Stimulated activated CD4-positive, alpha-beta T cell treated with anti-CD3 and anti-CD28 coated beads, TNF-alpha, amount 100 ng/mL, for 1 hour (primary cell): Measurements from ENCODE around the gene ATP6V0D1.
A peak's percentile ranks its signal among the peaks of the same experiment; 100 is the strongest.
"Not testable (repeated sequence)": the region's sequence is repeated elsewhere in the genome, so short reads cannot be mapped to it uniquely, and the experiment has no call there.

Source experiments
- DNase-seq, 3 donors: peaks; one replicate each; pipeline ENCODE4 v3.0.0-alpha.2; 2020; ENCODE audit warnings: low read depth in 3 of 3, low spot score in 1 of 3

Gene ATP6V0D1

DNA sequence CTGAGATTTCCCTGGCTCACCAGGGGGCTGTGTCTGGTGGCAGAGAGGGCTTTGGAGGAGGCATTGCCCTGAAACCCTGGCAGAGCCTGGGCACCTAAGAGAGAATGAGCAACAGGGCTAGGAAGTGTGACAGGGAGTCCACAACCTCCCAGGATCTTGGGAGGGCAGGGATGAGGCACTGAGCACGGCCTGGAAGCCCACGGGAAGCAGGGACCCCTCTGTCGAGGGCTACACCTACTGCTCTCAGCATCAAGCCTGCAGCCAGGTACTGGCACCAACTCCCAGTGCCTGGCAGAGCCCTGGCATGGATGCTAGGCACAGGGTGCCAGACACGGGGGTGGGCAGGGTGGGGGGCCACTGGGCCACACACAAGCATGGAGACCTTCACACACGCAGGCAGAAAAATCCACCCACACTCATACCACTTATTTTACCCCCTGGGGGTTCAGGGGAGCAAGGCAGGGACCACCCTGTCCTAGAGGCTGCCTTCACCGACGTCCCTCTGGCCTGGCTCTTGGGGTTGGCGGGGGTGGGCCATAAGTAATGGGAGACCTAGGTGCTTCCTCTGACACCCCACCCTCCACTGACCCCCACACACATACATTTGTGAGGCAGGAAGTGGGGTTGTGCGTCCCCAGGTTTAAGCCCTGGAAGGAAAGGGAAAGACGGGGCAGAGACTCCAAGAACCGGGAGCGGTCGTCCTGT is 51.0 kb downstream of the ATP6V0D1 start:
- DNase-seq = no peak

DNA sequence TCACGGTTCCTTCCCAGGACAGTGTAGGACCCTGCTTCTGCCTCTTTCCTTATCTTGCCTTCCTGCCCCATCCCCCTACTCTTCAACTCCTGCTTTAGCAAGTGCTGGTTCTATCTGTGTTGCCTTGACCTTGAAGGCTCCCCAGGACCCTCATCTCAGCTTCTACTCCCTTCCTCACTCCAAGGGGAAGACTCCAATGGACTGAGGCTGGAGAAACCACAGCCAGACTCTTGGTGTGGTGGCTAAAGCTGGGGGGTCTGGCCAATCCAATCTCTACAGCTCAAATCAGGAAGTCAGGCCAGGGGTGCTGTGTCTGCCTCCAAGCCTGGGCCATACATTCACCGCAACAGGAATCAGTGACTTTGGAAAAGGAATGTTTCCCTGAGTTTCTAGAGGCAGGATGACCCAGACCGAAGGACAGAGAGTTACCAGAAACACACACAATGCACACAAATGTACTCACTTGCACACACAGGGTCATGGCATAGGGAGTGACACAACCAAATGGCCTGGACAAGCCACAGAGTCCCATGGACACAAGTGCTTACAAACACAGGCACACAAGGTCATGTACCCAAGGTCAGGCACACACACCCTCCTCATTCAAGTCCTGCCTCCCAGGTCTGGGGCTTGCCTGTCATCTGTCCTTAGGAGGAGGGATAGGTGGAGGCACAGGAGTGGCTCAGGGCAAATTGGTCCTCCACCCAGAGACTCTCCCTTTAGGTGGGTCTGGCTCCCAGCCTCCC is 51.7 kb downstream of the ATP6V0D1 start:
- DNase-seq = no peak

DNA sequence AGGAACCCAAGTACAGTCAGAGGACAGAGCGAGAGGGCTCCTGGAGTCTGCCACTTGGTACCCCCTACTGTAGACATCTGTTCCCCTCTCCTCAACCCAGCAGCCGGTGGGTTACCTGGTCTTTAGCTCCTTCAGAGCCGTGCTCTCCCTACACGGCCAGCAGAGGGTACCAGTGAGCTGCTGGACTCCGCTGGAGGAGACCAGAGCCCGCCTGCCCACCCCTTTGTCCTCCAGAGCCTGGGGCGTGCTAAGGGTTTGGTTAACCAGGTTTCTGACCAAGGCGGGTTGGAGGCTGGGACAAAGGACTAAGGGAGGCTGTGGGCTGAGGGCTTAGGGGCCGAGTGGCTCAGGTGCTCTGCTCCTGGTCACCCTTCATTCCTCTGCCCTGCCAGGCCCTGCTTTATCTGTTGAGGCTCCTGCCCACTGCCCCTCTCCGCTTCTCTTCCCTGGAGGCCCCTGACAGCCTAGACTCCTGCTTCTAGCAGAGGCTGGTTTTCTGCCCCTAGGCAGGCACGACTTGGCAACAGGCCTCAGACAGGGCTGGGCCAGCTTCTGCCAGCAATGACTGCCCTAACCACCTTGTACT is 52.7 kb downstream of the ATP6V0D1 start:
- DNase-seq = peak in 1 of 3 donors; percentile 36

DNA sequence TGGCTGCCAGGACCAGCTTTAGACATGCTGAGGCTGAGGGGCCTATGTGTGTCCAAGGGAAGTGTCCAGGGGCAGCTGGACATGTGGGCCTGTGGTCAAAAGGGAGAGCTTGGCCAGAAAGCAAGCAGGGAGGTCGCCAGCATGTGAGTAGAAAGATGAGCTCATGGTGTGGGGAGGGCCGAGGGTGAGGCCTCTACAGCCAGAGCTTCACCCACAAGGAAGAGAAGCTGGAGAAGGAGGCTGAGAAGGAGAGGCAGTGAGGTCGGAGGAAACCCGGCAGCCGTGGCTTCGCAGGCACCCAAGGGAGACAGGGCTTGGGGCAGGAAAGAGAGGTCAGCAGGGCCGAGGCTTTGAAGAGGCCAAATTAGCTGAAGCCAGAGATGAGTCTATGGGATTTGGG is 54.0 kb downstream of the ATP6V0D1 start:
- DNase-seq = no peak

DNA sequence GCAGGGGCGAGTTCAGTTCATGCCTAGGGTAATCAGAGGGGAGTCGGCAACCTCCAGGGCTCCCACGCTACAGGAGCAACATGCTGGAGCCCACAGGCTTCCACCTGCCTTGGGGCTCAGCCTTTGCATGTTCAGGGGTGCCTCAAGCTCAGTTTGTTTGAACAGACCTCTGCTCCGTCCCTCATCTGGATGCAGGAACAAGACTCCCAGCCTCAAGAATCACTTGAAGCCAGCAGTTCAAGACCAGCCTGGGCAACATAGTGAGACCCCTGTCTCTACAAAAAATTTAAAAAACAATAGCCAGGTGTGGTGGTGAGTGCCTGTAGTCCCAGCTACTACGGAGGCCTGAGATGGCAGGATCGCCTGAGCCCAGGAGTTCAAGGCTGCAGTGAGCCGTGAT is 54.9 kb downstream of the ATP6V0D1 start:
- no peak for DNase-seq

DNA sequence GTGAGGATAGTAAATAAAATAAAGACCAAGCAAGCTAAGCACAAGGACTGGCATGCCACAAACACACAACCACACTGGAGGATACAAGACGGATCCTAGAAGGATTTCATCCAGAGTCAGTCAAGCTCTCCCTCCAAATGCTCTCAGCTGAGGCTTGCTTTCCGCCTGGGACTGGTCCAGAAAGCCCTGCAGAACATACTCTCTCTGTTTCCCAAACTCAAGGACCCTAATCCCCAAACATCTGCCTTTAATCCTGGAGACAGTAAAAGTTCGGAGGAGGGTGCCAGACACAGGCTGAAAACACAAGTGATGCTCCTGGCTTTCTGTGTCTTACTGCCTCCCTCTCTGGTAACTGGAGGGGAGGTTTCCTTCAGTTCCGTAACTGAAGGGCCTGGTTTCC is 55.4 kb downstream of the ATP6V0D1 start:
- DNase-seq = no peak

DNA sequence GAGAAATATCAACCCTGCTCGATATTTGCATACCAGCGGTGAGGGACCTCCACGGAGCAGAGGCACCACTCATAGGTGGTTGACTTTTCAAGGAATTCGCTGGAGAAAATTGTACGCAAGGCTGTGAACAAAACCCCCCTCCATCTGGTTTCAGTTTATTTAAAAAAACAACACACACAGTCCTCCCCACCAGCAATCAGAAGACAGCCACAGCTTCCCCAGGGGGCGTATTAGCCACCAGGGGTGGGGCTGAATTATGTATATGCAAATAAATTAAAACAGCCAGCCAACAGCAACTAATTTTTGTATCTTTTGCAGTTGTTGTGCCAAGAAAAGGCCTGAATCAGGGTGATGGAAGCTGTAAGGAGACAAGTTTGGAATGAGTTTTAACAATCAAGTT is 55.9 kb downstream of the ATP6V0D1 start:
- no peak for DNase-seq

DNA sequence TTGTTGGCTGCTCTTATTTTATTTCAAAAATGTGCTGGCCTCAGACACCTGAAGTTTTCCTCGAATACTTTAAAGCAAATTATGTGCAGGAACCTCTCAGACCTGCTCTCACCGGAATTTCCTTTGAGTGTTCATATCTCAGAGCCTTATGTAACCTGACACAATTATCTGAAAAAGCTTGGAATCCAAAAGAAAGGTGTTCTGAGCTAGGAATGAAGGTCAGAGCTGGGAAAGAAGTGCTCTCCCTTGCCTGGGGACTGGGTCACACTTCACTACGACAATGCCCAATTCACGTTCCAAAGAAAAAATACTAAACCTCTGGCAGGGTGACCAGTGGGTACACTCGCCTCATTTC is 56.7 kb downstream of the ATP6V0D1 start:
- no peak for DNase-seq

DNA sequence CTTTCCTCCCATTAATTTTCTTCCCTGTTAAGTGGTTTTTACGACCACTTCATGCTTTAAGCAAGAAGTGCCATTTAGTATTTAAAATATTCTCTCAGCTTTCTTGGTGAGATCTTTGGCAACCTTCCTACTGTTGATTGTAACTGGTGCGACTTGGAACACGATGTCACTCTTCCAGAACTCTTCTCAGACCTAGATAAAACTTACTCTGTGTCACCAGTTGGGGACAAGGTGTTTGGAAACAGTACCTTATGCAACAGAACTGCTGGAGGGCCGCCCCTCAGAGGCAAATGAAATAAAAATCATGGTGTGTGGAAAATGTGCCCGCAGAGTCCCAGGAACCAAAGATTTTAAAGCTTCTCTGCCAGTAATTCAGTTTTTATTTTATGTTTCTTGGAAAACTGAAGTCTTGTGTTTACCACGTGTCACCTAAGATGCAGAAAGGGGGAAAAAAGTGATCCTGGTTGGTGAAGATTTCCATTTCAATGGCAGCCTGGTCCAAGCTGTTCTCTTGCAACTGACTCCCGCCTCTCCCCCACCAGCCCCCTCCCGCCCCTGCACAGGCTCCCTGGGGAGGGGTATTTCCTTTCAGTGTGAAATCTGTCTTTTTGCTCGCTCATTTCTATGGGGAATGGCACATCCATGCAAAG is 57.2 kb downstream of the ATP6V0D1 start:
- DNase-seq = no peak

DNA sequence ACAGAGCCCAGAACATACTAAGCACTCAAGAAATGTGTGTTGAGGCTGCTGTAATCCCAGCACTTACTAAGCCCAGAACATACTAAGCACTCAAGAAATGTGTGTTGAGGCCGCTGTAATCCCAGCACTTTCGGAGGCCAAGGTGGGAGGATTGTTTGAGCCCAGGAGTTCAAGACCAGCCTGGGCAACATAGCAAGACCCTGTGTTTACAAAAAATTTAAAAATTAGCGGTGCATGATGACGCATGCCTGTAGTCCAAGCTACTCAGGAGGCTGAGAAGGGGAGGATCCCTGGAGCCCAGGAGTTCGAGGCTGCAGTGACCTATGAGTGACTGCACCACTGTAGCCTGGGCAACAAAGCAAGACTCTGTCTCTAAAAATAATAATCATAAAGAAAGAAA is 57.9 kb downstream of the ATP6V0D1 start:
- DNase-seq = no peak

DNA sequence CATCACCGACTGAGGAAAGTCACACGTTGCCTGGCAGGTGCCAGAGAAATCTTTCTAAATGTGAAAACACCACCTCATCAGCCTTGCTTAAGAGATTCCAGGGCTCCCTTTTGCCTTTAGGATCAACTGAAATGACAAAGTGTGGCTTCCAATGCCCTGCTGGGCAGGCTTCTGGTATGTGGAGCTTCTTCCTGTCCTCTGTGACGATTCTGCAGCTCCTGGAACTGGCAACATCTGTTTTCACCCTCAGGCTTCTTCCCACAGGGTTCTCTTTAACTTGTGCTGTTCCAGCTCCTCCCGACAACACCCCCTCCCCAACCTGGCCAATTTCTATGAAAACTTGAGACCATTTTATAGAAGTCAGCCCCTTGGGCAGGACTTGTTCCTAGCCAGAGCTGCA is 59.9 kb downstream of the ATP6V0D1 start:
- DNase-seq = no peak

DNA sequence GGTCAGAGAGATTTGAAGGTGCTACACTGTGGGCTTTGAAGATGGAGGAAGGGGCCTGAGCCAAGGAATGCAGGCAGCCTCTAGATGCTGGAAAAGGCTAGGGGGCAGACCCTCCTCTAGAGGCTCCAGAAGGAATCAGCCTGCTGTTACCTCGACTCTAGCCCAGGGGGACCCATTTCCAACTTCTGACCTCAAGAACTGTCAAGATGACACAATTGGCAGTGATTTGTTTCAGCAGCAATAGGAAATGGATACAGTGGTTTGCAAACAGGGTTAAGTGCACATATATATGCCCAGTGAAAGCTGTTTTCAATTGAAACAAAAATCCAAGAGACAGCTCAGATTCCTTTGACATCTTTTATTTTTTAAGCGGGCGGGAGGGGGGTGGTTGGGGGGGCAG is 61.0 kb downstream of the ATP6V0D1 start:
- no peak for DNase-seq

DNA sequence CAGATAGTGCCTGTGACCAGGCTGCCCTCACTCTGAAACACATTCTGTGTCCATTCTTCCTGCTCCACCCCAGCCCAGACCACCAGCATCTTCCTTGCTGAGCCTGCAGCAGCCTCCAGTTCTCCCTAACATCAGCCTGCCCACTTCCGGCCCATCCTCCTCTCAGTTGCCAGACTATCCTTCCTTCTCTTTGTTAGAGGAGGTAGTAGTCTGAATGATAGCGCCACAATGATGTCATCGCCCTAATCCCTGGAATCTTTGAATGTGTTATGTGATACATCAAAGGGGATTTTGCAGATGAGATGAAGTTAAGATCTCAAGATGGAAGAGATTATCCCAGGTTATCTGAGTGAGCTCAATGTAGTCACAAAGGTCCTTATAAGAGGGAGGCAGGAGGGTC is 61.5 kb downstream of the ATP6V0D1 start:
- DNase-seq = no peak

DNA sequence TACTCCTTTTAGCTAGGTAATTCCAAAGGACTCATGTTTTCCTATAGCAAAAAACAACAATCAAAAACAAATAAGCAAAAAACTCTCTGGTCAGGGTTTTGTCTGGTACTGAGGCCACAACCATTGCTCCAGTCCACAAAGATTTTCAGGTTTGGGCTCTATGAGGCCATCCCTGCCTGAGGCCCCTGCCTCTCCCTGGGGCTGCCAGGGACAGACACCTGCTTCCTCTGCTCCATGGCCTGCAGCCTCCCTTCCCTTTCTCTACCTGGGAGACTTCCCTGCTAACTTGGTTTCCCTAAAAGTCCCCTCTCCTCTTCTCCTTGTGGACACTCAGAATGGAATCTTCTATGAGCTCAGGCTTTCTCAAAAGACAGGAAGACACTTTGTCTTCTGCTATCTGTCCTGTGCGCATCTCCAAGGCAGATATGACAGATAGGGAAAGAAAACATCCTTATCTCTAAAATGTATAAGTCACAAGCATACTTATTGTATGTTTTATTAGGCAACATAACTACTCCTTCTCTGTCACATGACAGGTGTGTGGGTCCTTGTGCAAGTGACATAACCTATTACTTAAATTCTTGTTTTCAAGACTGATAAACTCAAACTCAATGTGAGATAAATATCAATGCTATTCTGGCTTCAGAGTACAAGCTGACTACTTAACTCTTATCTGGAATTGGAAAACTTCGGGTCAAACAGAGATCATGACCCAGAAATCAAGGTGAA is 63.5 kb downstream of the ATP6V0D1 start:
- DNase-seq = no peak

DNA sequence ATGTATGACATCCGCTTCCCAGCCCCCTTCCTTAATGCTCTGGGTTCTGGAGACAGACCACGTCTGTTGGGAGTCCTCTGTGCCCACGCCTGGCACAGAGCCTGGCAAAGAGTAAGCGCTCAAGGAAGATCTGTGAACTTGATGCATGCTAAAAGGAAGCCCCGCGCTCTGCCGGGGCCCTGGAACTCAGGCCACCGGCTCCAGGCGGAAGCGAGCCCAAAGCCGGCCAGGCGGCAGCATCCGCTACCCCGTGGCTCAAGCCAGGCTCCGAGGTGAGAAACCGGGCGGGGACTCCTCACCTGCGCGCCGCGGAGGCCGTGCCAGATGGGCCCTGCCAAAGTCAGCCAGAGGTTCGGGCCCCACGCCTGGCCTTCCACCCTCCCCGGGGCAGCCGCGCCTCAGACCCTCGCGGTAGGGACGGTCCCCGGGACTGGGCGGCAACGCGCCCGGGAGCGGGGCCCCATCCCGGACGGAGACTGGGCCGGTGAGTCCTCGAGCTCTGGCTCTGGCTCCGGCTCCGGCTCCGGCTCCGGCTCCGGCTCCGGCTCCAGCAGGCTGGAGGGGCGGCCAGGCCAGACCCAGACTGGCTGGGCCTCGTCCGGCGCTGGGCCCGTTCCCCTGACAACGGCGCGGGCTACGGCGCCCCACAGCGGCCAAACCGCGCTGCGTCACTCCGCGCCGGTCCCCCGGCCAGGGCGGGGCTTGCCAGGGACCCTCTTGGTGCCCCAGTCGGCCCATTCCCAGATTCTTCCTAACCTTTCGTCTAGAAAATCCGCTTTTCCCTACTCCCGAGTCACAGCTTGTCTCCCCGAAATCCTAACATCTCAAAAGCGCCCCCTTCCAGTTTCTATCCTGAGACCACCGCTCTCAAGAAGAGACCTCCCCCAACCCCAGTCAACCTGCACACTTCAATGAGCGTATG is 64.8 kb downstream of the ATP6V0D1 start, which contains the start of gene ZDHHC1:
TSS of gene ZDHHC1 (minus strand) at position 606 of the 922 bp plus-strand sequence. CDS start 8,702 bp downstream, outside the sequence.
- DNase-seq = peak in 1 of 3 donors; percentile 44

DNA sequence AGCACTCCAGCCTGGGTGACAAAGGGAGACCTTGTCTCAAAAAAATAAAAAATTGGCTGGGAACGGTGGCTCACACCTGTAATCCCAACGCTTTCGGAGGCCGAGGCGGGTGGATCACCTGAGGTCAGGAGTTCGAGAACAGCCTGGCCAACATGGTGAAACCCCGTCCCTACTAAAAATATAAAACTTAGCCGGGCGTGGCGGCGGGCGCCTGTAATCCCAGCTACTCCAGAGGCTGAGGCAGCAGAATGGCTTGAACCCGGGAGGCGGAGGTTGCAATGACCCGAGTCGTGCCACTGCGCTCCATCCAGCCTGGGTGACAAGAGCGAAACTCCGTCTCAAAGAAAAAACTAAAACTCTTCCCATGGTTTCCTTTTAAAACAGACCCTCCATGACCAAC is 65.5 kb downstream of the ATP6V0D1 start:
- DNase-seq = not testable (repeated sequence)

DNA sequence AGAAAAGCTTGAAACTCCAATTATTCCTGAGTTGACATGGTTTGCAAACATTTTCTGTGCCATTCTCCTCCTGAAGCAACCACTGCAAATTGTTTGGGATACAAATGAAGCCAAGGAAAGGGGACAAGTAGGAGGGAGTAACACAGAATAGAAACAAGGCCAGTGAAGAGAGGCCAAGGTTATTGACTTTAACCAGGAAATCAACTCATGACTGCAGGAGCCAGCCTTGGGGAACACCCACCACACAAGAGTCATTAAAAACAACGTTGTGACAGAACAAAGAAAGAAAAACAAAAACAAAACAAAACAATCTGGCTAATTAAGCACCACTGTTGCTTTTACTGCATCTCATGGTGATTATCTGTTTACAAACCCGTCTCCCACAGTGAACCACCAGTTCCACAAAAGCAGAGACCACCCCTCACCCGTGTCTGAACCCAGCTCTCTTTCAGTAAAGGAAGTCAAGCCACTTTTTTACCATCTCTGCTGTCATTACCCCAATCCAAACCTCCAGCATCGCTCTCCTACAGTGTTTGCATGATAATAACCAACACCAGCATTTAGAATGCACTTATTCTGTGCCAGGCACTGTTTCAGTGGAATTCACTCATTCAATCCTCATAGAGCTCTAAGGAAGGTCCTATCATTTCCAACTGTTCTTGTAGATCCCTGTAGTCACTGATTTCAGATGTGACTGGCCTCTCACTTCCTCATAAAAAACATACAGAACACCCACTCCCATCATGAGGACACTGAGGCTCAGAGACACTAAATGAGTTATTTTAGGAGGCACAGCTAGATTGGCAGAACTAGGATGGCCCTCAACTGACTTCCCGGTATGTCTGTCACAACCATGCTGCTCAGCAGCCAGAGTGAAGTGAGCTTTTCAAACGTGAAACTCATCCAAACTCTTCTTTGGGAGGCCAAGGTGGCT is 66.7 kb downstream of the ATP6V0D1 start:
- DNase-seq = no peak

DNA sequence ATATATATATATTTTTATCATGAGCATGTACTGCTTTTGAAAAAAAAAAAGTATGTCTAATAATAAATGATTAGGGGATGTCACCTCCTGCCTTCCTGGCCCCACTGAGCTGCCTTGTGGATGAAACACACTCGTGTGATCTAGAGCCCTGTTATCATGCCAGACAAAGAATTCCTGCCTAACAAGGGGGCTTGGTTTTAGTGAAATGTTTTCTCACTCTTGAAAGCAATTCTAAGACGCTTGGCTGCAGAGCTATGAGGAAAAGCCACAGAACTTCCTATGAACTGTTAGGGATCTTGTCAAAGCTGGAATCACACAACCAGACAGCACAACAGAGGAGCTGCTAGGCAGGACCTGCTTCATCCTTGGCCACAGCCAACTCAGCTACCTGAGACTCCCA is 68.7 kb downstream of the ATP6V0D1 start:
- no peak for DNase-seq

DNA sequence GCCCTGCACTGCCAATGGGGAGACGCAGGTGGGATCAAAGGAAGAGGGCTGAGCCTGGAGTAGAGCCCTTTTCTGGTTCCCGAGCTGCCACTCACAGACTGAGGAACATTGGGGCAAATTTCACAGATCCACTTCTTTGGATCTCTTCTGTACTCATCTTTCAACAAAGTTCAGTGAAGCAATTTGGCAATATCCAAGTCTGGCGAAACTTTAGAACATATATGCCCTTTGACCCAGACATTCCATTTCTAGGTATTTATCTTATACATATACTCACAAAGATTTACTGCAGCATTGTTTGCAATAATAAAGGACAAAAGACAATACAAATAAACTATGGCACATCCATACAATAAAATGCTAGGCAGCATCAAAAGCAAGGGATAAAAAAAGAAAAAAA is 69.6 kb downstream of the ATP6V0D1 start:
- no peak for DNase-seq
